ENCODE measurements around the gene TEX2. TPM values are rescaled to one million over a fixed set of nuclear protein-coding genes. Genes with fewer than 3 reads are reported as not detected.

The TEX2 gene
- total and polyA plus RNA-seq, 2 of the 13 experiments (the other 11 are each of a cell fraction or from before 2014, with no cell fraction given) = 21.4 to 37.7 TPM

DNA sequence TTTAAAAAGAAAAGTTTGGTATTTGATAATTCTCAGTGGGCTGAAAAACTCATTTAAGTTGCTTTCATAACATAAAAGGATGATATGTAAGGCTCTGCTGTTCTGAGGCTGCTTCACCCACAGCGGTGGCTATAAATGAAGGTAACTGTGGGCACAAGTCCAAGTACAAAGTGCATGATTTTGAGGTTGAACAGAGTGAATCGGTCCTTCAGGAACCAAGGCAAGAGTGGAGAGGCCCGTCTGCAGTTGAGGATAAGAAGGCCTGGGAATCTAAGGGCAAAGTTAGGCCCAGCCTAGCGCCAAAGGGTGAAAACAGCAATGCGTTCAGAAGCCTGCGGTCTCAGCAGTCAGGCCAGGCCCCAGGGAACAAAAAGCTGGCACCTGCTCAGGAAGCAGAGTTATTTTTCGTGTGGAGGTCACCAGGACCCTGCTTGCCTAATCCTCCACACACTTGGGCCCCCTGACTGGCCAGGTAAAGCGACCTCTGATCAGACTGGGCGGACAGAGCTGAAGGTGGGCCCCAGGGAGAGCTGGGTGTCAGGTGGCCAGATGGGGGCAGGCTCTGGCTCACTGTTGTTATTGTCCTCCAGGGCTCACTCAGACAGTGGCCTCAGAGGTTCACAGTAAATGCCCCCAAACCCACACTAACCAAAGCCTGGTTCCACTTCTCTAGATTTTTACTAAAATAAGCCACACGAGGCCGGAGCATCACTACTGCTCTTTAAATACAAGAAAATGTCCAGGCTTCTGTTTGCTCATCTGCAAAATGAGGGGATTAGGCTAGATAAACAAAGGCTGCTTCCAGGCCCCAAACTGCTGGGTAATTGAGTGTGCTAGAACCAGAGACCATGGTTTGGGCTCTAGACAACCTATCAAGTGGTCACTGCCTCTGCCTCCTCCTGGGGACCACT is 46.5 kb downstream of the TEX2 start (continued):
- TF ChIP-seq, protein P1, sequence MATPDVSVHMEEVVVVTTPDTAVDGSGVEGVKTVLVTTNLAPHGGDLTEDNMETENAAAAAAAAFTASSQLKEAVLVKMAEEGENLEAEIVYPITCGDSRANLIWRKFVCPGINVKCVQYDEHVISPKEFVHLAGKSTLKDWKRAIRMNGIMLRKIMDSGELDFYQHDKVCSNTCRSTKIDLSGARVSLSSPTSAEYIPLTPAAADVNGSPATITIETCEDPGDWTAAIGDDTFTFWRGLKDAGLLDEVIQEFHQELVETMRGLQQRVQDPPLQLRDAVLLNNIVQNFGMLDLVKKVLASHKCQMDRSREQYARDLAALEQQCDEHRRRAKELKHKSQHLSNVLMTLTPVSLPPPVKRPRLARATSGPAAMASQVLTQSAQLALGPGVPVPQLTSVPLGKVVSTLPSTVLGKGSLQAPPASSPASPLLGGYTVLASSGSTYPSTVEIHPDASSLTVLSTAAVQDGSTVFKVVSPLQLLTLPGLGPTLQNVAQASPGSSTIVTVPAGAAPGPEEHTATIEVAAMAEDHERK (CRISPR knock-in tag; IDR thresholded peaks at IDR 0.05; ENCODE audit: low read depth) = no peak
- TF ChIP-seq ARNT2 (CRISPR knock-in tag; IDR thresholded peaks at IDR 0.05; ENCODE audit: low read depth) = 0 out of 2 replicates have a peak, but pooled peaks have one; percentile 31
- peak; percentile 47; the same call in 1 of the 2 replicates for TF ChIP-seq LCORL (IDR thresholded peaks at IDR 0.05)
- TF ChIP-seq LCORL (CRISPR knock-in tag; IDR thresholded peaks at IDR 0.05) = peak; percentile 99
- peak; percentile 92; the same call in 1 of the 2 replicates for TF ChIP-seq NRL (CRISPR knock-in tag; IDR thresholded peaks at IDR 0.05; ENCODE audit: borderline replicate concordance)
- TF ChIP-seq PHB2 (IDR thresholded peaks at IDR 0.05; ENCODE audit: partially characterized antibody) = no peak
- TF ChIP-seq ZBTB20 (CRISPR knock-in tag; IDR thresholded peaks at IDR 0.05; ENCODE audit: borderline replicate concordance, low read depth) = peak; percentile 73; the same call in 1 of the 2 replicates
- TF ChIP-seq NPAS2 (CRISPR knock-in tag; IDR thresholded peaks at IDR 0.05; ENCODE audit: borderline replicate concordance) = no peak
- TF ChIP-seq, protein P2, sequence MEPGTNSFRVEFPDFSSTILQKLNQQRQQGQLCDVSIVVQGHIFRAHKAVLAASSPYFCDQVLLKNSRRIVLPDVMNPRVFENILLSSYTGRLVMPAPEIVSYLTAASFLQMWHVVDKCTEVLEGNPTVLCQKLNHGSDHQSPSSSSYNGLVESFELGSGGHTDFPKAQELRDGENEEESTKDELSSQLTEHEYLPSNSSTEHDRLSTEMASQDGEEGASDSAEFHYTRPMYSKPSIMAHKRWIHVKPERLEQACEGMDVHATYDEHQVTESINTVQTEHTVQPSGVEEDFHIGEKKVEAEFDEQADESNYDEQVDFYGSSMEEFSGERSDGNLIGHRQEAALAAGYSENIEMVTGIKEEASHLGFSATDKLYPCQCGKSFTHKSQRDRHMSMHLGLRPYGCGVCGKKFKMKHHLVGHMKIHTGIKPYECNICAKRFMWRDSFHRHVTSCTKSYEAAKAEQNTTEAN (CRISPR knock-in tag; conservative IDR thresholded peaks at IDR 0.05) = peak; percentile 90
- no peak for TF ChIP-seq CCAR2 (optimal IDR thresholded peaks at IDR 0.05; ENCODE audit: low read depth, low read length)
- TF ChIP-seq FOXK1 (CRISPR knock-in tag; IDR thresholded peaks at IDR 0.05; ENCODE audit: borderline replicate concordance, low read depth) = peak; percentile 69
- no peak for TF ChIP-seq AGO1 (IDR thresholded peaks at IDR 0.05; ENCODE audit: low read depth, low read length, poor library complexity, severe bottlenecking)
- TF ChIP-seq PHF5A (CRISPR knock-in tag; IDR thresholded peaks at IDR 0.05; ENCODE audit: low read depth, unreplicated experiment) = peak; percentile 90
- no peak for TF ChIP-seq U2AF2 (IDR thresholded peaks at IDR 0.05; ENCODE audit: low read depth, low read length)
- TF ChIP-seq MTA3 (CRISPR knock-in tag; IDR thresholded peaks at IDR 0.05) = no peak
- TF ChIP-seq SKI (IDR thresholded peaks at IDR 0.05; ENCODE audit: partially characterized antibody) = peak; percentile 49
- TF ChIP-seq KAT7 (CRISPR knock-in tag; IDR thresholded peaks at IDR 0.05; ENCODE audit: borderline replicate concordance) = peak; percentile 91; the same call in 1 of the 2 replicates
- TF ChIP-seq CBFB (CRISPR knock-in tag; IDR thresholded peaks at IDR 0.05) = peak; percentile 86
- TF ChIP-seq, protein P3, sequence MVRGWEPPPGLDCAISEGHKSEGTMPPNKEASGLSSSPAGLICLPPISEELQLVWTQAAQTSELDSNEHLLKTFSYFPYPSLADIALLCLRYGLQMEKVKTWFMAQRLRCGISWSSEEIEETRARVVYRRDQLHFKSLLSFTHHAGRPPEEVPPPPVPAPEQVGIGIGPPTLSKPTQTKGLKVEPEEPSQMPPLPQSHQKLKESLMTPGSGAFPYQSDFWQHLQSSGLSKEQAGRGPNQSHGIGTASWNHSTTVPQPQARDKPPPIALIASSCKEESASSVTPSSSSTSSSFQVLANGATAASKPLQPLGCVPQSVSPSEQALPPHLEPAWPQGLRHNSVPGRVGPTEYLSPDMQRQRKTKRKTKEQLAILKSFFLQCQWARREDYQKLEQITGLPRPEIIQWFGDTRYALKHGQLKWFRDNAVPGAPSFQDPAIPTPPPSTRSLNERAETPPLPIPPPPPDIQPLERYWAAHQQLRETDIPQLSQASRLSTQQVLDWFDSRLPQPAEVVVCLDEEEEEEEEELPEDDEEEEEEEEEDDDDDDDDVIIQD (CRISPR knock-in tag; IDR thresholded peaks at IDR 0.05; ENCODE audit: low read depth) = peak; percentile 69; the same call in 1 of the 2 replicates
- TF ChIP-seq, protein P4, sequence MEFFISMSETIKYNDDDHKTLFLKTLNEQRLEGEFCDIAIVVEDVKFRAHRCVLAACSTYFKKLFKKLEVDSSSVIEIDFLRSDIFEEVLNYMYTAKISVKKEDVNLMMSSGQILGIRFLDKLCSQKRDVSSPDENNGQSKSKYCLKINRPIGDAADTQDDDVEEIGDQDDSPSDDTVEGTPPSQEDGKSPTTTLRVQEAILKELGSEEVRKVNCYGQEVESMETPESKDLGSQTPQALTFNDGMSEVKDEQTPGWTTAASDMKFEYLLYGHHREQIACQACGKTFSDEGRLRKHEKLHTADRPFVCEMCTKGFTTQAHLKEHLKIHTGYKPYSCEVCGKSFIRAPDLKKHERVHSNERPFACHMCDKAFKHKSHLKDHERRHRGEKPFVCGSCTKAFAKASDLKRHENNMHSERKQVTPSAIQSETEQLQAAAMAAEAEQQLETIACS (CRISPR knock-in tag; IDR thresholded peaks at IDR 0.05) = no peak
- TF ChIP-seq, protein P5, sequence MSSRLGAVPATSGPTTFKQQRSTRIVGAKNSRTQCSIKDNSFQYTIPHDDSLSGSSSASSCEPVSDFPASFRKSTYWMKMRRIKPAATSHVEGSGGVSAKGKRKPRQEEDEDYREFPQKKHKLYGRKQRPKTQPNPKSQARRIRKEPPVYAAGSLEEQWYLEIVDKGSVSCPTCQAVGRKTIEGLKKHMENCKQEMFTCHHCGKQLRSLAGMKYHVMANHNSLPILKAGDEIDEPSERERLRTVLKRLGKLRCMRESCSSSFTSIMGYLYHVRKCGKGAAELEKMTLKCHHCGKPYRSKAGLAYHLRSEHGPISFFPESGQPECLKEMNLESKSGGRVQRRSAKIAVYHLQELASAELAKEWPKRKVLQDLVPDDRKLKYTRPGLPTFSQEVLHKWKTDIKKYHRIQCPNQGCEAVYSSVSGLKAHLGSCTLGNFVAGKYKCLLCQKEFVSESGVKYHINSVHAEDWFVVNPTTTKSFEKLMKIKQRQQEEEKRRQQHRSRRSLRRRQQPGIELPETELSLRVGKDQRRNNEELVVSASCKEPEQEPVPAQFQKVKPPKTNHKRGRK (CRISPR knock-in tag; IDR thresholded peaks at IDR 0.05) = no peak
- no peak for TF ChIP-seq PCBP1 (IDR thresholded peaks at IDR 0.05; ENCODE audit: borderline replicate concordance, low read depth, low read length)

All from HepG2 (cell line).